Measurements from ENCODE around the gene KIAA1586.

DNA sequence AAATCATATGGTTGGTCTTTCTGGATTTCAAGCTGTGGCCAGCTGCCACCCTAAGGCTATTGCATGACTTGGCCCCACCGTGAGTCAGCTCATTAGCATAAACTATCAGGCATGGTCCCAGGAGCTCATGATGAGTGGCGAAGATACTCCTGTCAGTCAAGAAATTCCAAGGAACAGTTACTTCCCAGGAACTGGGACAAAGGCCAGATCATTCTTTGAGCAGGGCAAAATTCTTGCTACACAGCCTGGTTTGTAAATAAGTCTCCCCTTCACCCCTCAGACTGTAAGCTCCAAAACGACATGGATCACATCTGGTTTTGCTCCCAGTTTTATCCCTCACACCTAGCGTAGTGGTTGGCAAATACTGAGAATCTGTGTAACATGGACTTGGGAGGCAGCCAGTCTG lies 33.0 kb upstream of the KIAA1586 start:
- TF ChIP-seq, protein P1, sequence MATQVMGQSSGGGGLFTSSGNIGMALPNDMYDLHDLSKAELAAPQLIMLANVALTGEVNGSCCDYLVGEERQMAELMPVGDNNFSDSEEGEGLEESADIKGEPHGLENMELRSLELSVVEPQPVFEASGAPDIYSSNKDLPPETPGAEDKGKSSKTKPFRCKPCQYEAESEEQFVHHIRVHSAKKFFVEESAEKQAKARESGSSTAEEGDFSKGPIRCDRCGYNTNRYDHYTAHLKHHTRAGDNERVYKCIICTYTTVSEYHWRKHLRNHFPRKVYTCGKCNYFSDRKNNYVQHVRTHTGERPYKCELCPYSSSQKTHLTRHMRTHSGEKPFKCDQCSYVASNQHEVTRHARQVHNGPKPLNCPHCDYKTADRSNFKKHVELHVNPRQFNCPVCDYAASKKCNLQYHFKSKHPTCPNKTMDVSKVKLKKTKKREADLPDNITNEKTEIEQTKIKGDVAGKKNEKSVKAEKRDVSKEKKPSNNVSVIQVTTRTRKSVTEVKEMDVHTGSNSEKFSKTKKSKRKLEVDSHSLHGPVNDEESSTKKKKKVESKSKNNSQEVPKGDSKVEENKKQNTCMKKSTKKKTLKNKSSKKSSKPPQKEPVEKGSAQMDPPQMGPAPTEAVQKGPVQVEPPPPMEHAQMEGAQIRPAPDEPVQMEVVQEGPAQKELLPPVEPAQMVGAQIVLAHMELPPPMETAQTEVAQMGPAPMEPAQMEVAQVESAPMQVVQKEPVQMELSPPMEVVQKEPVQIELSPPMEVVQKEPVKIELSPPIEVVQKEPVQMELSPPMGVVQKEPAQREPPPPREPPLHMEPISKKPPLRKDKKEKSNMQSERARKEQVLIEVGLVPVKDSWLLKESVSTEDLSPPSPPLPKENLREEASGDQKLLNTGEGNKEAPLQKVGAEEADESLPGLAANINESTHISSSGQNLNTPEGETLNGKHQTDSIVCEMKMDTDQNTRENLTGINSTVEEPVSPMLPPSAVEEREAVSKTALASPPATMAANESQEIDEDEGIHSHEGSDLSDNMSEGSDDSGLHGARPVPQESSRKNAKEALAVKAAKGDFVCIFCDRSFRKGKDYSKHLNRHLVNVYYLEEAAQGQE (IDR thresholded peaks at IDR 0.05; ENCODE audit: insufficient replicate concordance, low read depth): no peak
- TF ChIP-seq, protein P2, sequence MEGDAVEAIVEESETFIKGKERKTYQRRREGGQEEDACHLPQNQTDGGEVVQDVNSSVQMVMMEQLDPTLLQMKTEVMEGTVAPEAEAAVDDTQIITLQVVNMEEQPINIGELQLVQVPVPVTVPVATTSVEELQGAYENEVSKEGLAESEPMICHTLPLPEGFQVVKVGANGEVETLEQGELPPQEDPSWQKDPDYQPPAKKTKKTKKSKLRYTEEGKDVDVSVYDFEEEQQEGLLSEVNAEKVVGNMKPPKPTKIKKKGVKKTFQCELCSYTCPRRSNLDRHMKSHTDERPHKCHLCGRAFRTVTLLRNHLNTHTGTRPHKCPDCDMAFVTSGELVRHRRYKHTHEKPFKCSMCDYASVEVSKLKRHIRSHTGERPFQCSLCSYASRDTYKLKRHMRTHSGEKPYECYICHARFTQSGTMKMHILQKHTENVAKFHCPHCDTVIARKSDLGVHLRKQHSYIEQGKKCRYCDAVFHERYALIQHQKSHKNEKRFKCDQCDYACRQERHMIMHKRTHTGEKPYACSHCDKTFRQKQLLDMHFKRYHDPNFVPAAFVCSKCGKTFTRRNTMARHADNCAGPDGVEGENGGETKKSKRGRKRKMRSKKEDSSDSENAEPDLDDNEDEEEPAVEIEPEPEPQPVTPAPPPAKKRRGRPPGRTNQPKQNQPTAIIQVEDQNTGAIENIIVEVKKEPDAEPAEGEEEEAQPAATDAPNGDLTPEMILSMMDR (IDR thresholded peaks at IDR 0.05; ENCODE audit: insufficient read depth, low read length): no peak
- no peak for TF ChIP-seq GABPA (IDR thresholded peaks at IDR 0.05; ENCODE audit: low read depth)

All from HL-60 (cell line).